NCI-H187 treated with DMSO at 0.1 percent for 48 hours (cell line): ENCODE data around the gene TUBE1.
"Not testable (repeated sequence)": the region's sequence is repeated elsewhere in the genome, so short reads cannot be mapped to it uniquely, and the experiment has no call there.

ENCODE experiments used
- DNase-seq: peaks from one replicate; lab custom pipeline; 2025; lab: John Stamatoyannopoulos, UW

Gene TUBE1

GRCh38 chr6:112062966-112063365 is 24.3 kb downstream of the TUBE1 start:
- no peak for DNase-seq

GRCh38 chr6:112061605-112062004 is 25.7 kb downstream of the TUBE1 start:
- DNase-seq: no peak

GRCh38 chr6:112058243-112059032 is 28.8 kb downstream of the TUBE1 start:
- DNase-seq: no peak

GRCh38 chr6:112054555-112055190 is 32.6 kb downstream of the TUBE1 start:
- DNase-seq: no peak

GRCh38 chr6:112054001-112054400 is 33.3 kb downstream of the TUBE1 start, which contains the start of gene CCN6:
Gene CCN6 (plus strand): TSS chr6:112054104. CDS start chr6:112054358, 254 bp downstream.
- DNase-seq: no peak

GRCh38 chr6:112051251-112051740 is 36.0 kb downstream of the TUBE1 start:
- DNase-seq: not testable (repeated sequence)

GRCh38 chr6:112050429-112050828 is 36.9 kb downstream of the TUBE1 start:
- DNase-seq: no peak

- DNase-seq: no peak
Observed at GRCh38 chr6:112049996-112050395, 37.3 kb downstream of the TUBE1 start.

GRCh38 chr6:112049026-112049799 is 38.1 kb downstream of the TUBE1 start:
- DNase-seq: no peak

GRCh38 chr6:112047523-112047922 is 39.8 kb downstream of the TUBE1 start:
- DNase-seq: not testable (repeated sequence)

- DNase-seq: no peak
Observed at GRCh38 chr6:112044856-112045255, 42.4 kb downstream of the TUBE1 start.

GRCh38 chr6:112044196-112044595 is 43.1 kb downstream of the TUBE1 start:
- DNase-seq: no peak

GRCh38 chr6:112043032-112044007 is 44.0 kb downstream of the TUBE1 start:
- DNase-seq: peak; percentile 59

GRCh38 chr6:112041535-112041934 is 45.7 kb downstream of the TUBE1 start:
- DNase-seq: no peak

GRCh38 chr6:112040956-112041355 is 46.3 kb downstream of the TUBE1 start:
- DNase-seq: no peak

GRCh38 chr6:112039431-112039770 is 47.9 kb downstream of the TUBE1 start:
- no peak for DNase-seq

GRCh38 chr6:112038756-112039430 is 48.4 kb downstream of the TUBE1 start:
- no peak for DNase-seq

GRCh38 chr6:112038268-112038667 is 49.0 kb downstream of the TUBE1 start:
- no peak for DNase-seq

- no peak for DNase-seq
Observed at GRCh38 chr6:112037783-112038216, 49.5 kb downstream of the TUBE1 start.

- no peak for DNase-seq
Observed at GRCh38 chr6:112036088-112036637, 51.1 kb downstream of the TUBE1 start.
